B cell (primary cell): ENCODE data around the gene NFKBIL1. TPM values are rescaled to one million over a fixed set of nuclear protein-coding genes. Genes with fewer than 3 reads are reported as not detected.

Experiments
- ATAC-seq: fragments of 200-7000 bp; cut with Tn5 transposase; one replicate; pipeline ENCODE4 v1.10.0; 2021; ENCODE audit warnings: low read depth, mild to moderate bottlenecking, moderate number of reproducible peaks, moderate library complexity
- CTCF ChIA-PET: fragments of 350-600 bp; sonication (Branson Sonifier 250); formaldehyde crosslinking; loops from one replicate; lab custom pipeline; 2021; ENCODE audit warnings: antibody characterized with exemption, inconsistent platforms; lab: Charles Lee
- POLR2A ChIA-PET: fragments of 350-600 bp; sonication (Branson Sonifier 250); formaldehyde crosslinking; loops from one replicate; lab custom pipeline; 2021; ENCODE audit warnings: antibody characterized with exemption; lab: Charles Lee
- DNase-seq: peaks from one replicate; pipeline ENCODE4 v3.0.0; 2013
- H2AFZ ChIP-seq: 2 replicates; pipeline ENCODE4 v1.6.1; 2012; ENCODE audit warnings: mild to moderate bottlenecking, low read depth, low read length; ENCODE audit not compliant: insufficient read depth, poor library complexity, severe bottlenecking
- H3K27ac ChIP-seq, 2 donors: 1 replicate in 1 of 2; 2 replicates in 1 of 2; pipeline ENCODE4 v1.5.1; 2012 to 2013; ENCODE audit warnings: low read length in 2 of 2, mild to moderate bottlenecking in 2 of 2, moderate library complexity in 1 of 2
- H3K27me3 ChIP-seq, 4 experiments: fragments of 200-600 bp in 1 of 4; sonication (generic) in 1 of 4; replicated peaks in 1 of 4; 1 replicate in 2 of 4; 2 replicates in 2 of 4; pipeline versions ENCODE4 v1.6.1 to v1.7.0; 2013 to 2016; ENCODE audit warnings: low read length in 3 of 4, mild to moderate bottlenecking in 2 of 4, mixed read lengths in 1 of 4, moderate library complexity in 1 of 4; ENCODE audit not compliant: insufficient read depth in 4 of 4, control insufficient read depth in 3 of 4; ENCODE audit errors: control extremely low read depth in 1 of 4
- H3K36me3 ChIP-seq, 2 experiments: replicated peaks in 1 of 2; 1 replicate in 1 of 2; 2 replicates in 1 of 2; pipeline versions ENCODE4 v1.6.1 to v1.7.1; 2013; ENCODE audit warnings: low read length in 1 of 2; ENCODE audit not compliant: insufficient read depth in 2 of 2, control insufficient read depth in 1 of 2; ENCODE audit errors: control extremely low read depth in 1 of 2, extremely low read depth in 1 of 2
- H3K4me1 ChIP-seq, 2 donors: fragments of 200-600 bp in 1 of 2; sonication (generic) in 1 of 2; 1 replicate in 1 of 2; 2 replicates in 1 of 2; pipeline versions ENCODE4 v1.5.1 to v1.6.1; 2013 to 2017; ENCODE audit warnings: low read length in 2 of 2; ENCODE audit not compliant: control insufficient read depth in 2 of 2, insufficient read depth in 2 of 2
- H3K4me2 ChIP-seq: replicated peaks from 2 replicates; pipeline ENCODE3; 2012; ENCODE audit warnings: mild to moderate bottlenecking, low read depth, low read length; ENCODE audit not compliant: poor library complexity, severe bottlenecking
- H3K4me3 ChIP-seq, 5 experiments: fragments of 200-600 bp in 1 of 5; sonication (generic) in 1 of 5; 1 replicate in 3 of 5; 2 replicates in 2 of 5; pipeline versions ENCODE4 v1.5.1 to v1.7.0; 2011 to 2016; ENCODE audit warnings: low read length in 4 of 5, mild to moderate bottlenecking in 4 of 5, low read depth in 2 of 5, control low read depth in 1 of 5, moderate library complexity in 1 of 5; ENCODE audit not compliant: insufficient read depth in 1 of 5; ENCODE audit errors: control extremely low read depth in 1 of 5, extremely low read depth in 1 of 5
- H3K79me2 ChIP-seq: fragments of 200-600 bp; sonication (generic); one replicate; pipeline ENCODE4 v1.6.0; 2016; ENCODE audit warnings: low read length; ENCODE audit not compliant: control insufficient read depth, insufficient read depth
- H3K9ac ChIP-seq: fragments of 200-600 bp; sonication (generic); 2 replicates; pipeline ENCODE4 v1.6.1; 2017; ENCODE audit warnings: mild to moderate bottlenecking, low read length, moderate library complexity
- H3K9me3 ChIP-seq, 3 donors: one replicate each; pipeline versions ENCODE4 v1.6.1 to v1.7.1; 2013; ENCODE audit warnings: low read length in 2 of 3; ENCODE audit not compliant: control insufficient read depth in 2 of 3, insufficient read depth in 1 of 3; ENCODE audit errors: control extremely low read depth in 1 of 3
- H4K20me1 ChIP-seq: 2 replicates; pipeline ENCODE4 v1.6.0; 2012; ENCODE audit warnings: mild to moderate bottlenecking, low read length; ENCODE audit not compliant: insufficient read depth, control insufficient read depth, poor library complexity, severe bottlenecking
- H3K27ac Mint-ChIP-seq: one replicate; pipeline ENCODE4 v1.8.0; 2021; ENCODE audit warnings: mixed read lengths
- H3K27me3 Mint-ChIP-seq: one replicate; pipeline ENCODE4 v1.8.0; 2021; ENCODE audit warnings: mixed read lengths
- H3K4me1 Mint-ChIP-seq: one replicate; pipeline ENCODE4 v1.8.0; 2021; ENCODE audit warnings: mixed read lengths
- H3K4me3 Mint-ChIP-seq: one replicate; pipeline ENCODE4 v1.8.0; 2021; ENCODE audit warnings: mixed read lengths
- H3K9me3 Mint-ChIP-seq: one replicate; pipeline ENCODE4 v1.8.0; 2022; ENCODE audit warnings: mixed read lengths; ENCODE audit not compliant: insufficient read depth
- CTCF ChIP-seq: fragments of 200-600 bp; IDR thresholded peaks from one replicate; pipeline ENCODE4 v1.8.0; 2022; ENCODE audit warnings: antibody characterized with exemption, mild to moderate bottlenecking
- EZH2 ChIP-seq: IDR thresholded peaks from 2 replicates; pipeline ENCODE4 v1.6.1; 2012; ENCODE audit warnings: borderline replicate concordance, low read depth, mild to moderate bottlenecking, moderate library complexity, low read length; ENCODE audit not compliant: insufficient read depth, poor library complexity, severe bottlenecking
- WGBS: methylation state at CpG from one replicate; pipeline ENCODE4 v1.1.5; 2013; ENCODE audit warnings: missing lambda C conversion rate; ENCODE audit not compliant: insufficient coverage; 5-methylcytosine and 5-hydroxymethylcytosine counted together
- intact Hi-C: fragments of 100-400 bp; cut with micrococcal nuclease; formaldehyde crosslinking; loops from one replicate; pipeline ENCODE4 v1.10.0; 2022
- polyA plus RNA-seq: library from polyadenylated mRNA; depleted of rRNA; stranded (reverse); fragments of >200 nt; gene quantifications from 2 replicates; pipeline ENCODE4 v1.2.3, GENCODE V29; 2012
- total RNA-seq, 2 donors: library from RNA; stranded (reverse); fragments of 120-200 nt in 1 of 2; gene quantifications; 1 replicate in 1 of 2; 2 replicates in 1 of 2; pipeline versions ENCODE4 v1.2.3 to v1.2.4, GENCODE V29; 2013 to 2022

Gene NFKBIL1
- total and polyA plus RNA-seq, 2 donors (not counting 1 experiment from before 2014, with no cell fraction given): 10.3 to 18.4 TPM

DNA sequence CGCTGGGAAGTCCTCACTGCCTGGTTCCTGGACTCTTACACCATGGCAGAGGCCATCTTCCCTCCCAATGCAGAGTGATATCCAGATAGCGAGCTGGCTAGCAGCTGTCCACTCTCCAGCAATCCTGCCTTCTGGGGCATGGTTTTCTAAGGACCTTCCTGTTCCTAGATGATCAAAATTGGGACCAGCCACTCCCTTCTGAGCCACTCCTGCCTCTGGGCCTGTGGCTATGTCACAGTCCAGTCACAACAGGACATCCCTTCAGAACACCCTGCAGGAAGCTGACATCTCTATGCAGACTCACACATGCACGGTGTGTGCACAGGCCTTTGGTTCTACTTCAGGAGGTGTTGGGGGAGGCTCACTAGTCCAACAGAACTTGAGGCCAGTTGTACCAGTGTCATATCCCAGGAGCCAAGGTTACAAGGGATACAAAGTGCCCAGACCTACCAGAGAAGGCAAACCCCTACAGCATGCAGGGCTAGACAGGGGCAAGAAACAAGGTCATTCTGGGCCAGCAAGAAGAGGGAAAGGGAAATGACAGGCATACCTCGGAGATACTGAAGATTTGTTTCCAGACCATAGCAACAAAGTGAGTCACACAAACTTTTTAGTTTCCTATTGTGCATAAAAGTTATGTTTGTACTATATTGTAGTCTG is 21.3 kb upstream of the NFKBIL1 start:
- intact Hi-C loops: no loop called here
- no peak overlapping the region for H2AFZ ChIP-seq
- H3K4me3 ChIP-seq: no peak overlapping the region
- H3K4me2 ChIP-seq: no peak overlapping the region
- H3K9me3 Mint-ChIP-seq: no peaks in the 10 kb centered on the region
- peaks cover 2% of the 10 kb centered on the region for H3K4me1 Mint-ChIP-seq
- H3K36me3 ChIP-seq: peaks cover 0 to 13% of the 10 kb centered on the region in 2 experiments
- WGBS: 100% methylated on average over 2 of the region's 4 CpGs
- DNase-seq (no peak), ATAC-seq (no peak)
- no peaks in the 10 kb centered on the region for H3K79me2 ChIP-seq
- peaks cover 14% of the 10 kb centered on the region for H4K20me1 ChIP-seq
- H3K9me3 ChIP-seq: no peaks in the 10 kb centered on the region
- no peak overlapping the region for H3K27ac Mint-ChIP-seq
- POLR2A ChIA-PET: interaction anchor here (0.6 kb wide), 1 partner anchor 10 kb away, joined by 3 read pairs; no protein-coding TSS in a partner anchor
- no peak for TF ChIP-seq CTCF
- TF ChIP-seq EZH2: no peak
- no peaks in the 10 kb centered on the region for H3K27me3 ChIP-seq
- H3K9ac ChIP-seq: no peak overlapping the region
- CTCF ChIA-PET: no interaction called here
- no peak overlapping the region for H3K27ac ChIP-seq
- H3K4me1 ChIP-seq: no peaks in the 10 kb centered on the region
- no peak overlapping the region for H3K4me3 Mint-ChIP-seq
- no peaks in the 10 kb centered on the region for H3K27me3 Mint-ChIP-seq

DNA sequence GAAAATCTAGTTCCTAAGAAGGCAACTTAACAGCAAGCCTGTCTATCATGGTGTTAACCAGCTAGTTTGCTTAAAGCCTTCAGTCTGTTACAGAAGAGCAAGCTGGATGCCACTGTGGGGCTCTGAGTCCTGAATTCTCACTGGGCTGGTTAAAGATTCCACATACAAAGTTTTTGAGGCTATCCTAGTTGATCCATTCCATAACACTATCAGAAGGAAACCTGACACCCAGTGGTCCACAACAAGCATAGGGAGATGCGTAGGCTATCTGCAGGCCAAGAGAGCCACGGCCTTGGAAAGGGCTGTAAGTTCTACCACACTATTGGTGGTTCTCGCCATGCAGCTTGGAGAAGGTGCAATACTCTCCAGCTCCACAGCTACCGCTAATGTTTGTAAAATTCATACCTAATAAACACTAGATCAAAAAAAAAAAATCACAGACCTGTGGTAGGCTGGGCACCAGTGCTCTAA is 19.1 kb upstream of the NFKBIL1 start:
- Mint-ChIP-seq H3K4me1 (peaks cover 8% of the 10 kb centered on the region), H3K27ac (no peak overlapping the region), H3K9me3 (no peaks in the 10 kb centered on the region), H3K27me3 (no peaks in the 10 kb centered on the region), H3K4me3 (no peak overlapping the region)
- peaks cover 0 to 34% of the 10 kb centered on the region in 2 experiments for H3K36me3 ChIP-seq
- H4K20me1 ChIP-seq: peaks cover 34% of the 10 kb centered on the region
- no peak for DNase-seq
- H3K27me3 ChIP-seq: no peaks in the 10 kb centered on the region
- no peak overlapping the region for H3K4me2 ChIP-seq
- intact Hi-C loops: no loop called here
- TF ChIP-seq CTCF (no peak), EZH2 (no peak)
- no peak overlapping the region for H3K4me3 ChIP-seq
- H3K9ac ChIP-seq: no peak overlapping the region
- POLR2A ChIA-PET: interaction anchor here (0.7 kb wide), 3 partner anchors 13 to 34 kb away, joined by 3 to 8 read pairs (median 3); no protein-coding TSS in a partner anchor
- no peak for ATAC-seq
- no peak overlapping the region for H2AFZ ChIP-seq
- no peaks in the 10 kb centered on the region for H3K79me2 ChIP-seq
- H3K4me1 ChIP-seq: no peaks in the 10 kb centered on the region
- H3K27ac ChIP-seq: no peak overlapping the region
- no peaks in the 10 kb centered on the region for H3K9me3 ChIP-seq
- CTCF ChIA-PET: interaction anchor here (0.7 to 1.8 kb wide), 3 partner anchors 13 to 242 kb away, joined by 3 to 6 read pairs (median 3); partner anchors contain the start of gene DDX39B
- 95% methylated on average over 4 of the region's 4 CpGs for WGBS
